GM20431 (cell line): ENCODE measurements around the gene RNF10.
"Not testable (repeated sequence)": the region's sequence is repeated elsewhere in the genome, so short reads cannot be mapped to it uniquely, and the experiment has no call there.

Experiments
- in situ Hi-C: fragments of 300-500 bp; cut with MseI, MboI; formaldehyde crosslinking; loops from one replicate; pipeline ENCODE4 v1.15.0; 2020; ENCODE audit warnings: low sequenced_read_pairs; ENCODE audit not compliant: unreplicated experiment

RNF10 gene

DNA sequence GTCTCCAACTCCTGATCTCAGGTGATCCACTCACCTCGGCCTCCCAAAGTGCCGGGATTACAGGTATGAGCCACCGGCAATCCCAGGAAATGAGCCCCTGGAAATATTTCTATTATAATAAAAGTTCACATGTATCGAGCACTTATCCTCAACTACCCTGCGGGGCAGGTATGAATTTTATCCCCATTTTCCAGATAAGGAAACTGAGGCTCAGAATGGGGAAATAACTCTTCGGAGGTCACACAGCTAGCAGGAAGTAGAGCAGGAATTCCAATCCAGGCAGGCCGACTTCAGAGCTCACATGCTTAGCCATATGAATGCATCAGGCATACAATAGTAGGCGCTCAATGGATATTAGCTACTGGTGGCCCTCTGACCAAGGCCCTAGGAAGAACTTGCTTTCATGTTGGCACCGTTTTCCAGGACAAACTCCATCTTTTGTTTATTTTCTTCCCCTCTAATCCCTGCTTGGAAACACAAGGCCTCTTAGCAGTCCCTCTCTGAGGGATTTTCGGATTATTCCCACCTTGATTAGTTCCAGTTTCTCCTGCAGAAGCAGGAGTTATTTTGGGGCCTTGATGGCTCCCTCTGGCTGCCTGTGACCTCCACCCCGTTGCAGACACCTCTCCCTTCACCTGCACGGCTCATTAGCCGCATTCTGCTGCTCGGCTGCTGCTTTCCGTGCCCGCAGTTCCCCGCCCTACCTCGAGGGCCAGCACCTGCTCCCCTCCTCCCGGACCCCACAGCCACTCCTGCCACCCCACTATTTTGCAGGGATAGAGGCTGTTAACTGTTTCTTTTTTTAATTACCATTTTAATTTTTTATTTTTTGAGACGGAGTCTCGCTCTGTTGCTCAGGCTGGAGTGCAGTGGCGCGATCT, 65.8 kb downstream of the RNF10 start:
- in situ Hi-C loops = no loop called here

DNA sequence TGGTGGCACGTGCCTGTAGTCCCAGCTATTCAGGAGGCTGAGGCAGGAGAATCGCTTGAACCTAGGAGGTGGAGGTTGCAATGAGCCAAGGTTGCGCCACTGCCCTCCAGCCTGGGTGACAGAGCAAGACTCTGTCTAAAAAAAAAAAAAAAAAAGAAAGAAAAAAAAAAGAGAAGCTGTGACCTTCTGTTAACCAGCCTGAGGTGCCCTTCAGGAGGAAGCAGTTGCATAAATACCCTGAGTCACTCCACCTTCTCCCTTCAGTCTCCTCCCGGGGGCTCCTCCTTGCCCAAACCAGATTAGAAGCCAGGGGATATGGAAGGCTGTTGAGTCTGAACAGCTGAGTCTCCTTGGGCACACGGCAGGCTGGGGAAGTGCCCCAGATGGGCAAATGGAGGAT, 68.3 kb downstream of the RNF10 start:
- in situ Hi-C loops = not testable (repeated sequence)

DNA sequence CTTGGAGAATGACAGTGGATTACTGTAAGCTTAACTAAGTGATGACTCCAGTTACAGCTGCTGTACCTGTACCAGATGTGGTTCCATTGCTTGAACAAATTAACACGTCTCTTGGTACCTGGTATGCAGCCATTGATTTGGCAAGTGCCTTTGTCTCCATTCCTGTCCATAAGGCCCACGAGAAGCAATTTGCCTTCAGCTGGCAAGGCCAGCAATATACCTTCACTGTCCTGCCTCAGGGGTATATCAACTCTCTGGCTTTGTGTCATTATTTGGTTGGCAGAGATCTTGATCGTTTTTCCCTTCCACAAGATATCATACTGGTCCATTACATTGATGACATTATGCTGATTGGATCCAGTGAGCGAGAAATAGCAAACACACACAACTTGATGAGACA, 76.4 kb downstream of the RNF10 start:
- in situ Hi-C loops = no loop called here

DNA sequence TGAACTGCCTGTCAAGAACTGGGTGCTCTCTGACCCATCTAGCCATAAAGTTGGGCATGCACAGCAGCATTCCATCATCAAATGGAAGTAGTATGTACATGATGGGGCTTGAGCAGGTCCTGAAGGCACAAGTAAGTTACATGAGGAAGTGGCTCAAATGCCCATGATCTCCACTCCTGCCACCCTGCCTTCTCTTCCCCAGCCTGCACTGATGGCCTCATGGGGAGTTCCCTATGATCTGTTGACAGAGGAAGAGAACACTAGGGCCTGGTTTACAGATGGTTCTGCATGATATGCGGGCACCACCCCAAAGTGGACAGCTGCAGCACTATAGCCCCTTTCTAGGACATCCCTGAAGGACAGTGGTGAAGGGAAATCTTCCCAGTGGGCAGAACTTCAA, 77.4 kb downstream of the RNF10 start:
- in situ Hi-C loops = not testable (repeated sequence)

DNA sequence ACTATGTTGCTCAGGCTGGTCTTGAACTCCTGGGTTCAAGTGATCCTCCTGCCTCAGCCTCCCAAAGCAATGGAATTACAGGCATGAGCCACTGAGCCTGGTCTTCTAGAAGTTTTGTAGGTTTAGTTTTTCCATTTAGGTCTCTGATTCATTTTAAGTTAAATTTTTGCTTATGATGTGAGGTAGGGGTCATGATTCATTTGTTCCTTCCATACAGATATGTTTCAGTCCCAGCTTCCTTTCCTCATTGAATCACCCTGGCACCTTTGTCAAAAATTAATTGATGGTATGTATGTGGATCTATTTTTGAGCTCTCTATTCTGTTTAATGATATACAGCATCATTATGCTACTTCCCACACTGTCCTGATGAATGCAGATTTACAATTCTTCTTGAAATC, 80.7 kb downstream of the RNF10 start:
- in situ Hi-C loops = no loop called here

DNA sequence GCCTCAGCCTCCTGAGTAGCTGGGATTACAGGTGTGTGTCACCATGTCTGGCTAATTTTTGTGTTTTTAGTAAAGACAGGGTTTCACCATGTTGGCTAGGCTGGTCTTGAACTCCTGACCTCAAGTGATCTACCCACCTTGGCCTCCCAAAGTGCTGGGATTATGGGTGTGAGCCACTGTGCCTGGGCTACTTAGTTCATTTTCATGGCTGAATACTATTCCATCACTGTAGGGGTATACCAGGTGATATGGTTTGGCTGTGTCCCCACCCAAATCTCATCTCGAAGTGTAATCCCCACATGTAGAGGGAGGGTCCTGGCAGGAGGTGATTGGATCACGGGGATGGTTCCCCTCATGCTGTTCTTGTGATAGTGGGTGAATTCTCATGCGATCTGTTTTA, 83.0 kb downstream of the RNF10 start:
- in situ Hi-C loops = not testable (repeated sequence)

DNA sequence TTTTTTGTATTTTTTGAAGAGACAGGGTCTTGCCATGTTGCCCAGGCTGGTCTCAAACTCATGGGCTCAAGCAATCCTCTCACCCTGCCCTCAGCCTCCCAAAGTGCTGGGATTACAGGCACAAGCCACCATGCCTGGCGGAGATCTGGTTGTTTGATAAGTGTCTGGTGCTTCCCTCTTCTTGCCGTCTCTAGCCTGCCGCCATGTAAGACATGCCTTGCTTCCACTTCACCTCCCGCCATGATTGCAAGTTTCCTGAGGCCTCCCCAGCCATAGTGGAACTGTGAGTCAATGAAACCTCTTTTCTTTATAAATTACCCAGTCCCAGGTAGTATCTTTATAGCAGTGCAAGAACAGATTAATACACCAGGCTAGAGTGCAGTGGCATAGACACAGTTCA, 83.6 kb downstream of the RNF10 start:
- in situ Hi-C loops = not testable (repeated sequence)

DNA sequence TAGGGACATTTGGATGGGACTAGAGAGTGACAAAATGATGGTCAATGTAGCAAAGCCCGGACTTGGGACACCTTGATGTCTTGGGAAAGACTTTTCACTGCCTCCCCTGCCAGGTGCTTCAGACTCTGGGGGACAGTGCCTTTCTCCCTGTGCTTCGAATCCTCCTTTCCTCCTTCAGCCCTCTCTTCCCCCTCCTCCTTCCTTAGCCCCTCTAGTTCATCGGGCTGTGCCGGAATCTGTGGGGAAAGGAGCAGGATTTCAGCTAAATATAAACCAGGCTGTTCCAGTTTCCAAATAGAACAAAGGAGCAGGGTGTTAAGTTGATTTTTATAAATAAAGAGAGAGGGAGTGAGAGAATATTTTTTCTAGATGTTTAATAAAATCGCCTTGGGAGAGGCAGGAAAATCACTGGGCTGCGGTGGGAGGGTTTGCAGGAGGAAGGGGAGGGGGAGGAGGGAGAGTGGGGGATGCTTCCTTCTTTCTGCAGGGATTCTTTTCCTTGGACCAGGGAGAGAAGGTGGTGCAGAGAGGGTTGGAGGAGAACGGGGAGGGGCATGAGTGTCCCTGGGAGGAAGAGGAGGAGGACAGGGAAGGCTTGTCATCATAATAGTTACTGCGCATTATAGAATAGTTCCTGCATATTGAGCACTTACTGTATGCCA, 84.9 kb downstream of the RNF10 start:
- in situ Hi-C loops = no loop called here

DNA sequence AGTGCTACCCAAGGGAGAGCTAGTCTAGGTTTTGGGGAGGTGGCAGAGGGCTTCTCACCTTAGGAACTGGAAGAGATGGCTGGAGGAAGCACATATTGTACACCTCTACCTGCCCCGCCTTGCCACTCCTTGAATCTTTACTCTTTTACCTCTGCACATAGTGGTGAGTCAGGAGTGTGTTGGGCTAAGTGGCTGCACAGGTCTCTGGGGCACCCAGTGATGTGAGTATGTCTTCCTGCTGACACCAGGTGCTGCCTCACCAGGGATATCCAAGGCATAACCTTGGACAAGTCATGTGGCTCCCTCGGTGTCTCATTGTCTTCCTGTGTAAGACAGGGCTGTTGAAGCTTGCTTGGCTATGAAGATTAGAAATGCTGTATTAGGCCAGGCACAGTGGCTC, 86.5 kb downstream of the RNF10 start:
- in situ Hi-C loops = no loop called here

DNA sequence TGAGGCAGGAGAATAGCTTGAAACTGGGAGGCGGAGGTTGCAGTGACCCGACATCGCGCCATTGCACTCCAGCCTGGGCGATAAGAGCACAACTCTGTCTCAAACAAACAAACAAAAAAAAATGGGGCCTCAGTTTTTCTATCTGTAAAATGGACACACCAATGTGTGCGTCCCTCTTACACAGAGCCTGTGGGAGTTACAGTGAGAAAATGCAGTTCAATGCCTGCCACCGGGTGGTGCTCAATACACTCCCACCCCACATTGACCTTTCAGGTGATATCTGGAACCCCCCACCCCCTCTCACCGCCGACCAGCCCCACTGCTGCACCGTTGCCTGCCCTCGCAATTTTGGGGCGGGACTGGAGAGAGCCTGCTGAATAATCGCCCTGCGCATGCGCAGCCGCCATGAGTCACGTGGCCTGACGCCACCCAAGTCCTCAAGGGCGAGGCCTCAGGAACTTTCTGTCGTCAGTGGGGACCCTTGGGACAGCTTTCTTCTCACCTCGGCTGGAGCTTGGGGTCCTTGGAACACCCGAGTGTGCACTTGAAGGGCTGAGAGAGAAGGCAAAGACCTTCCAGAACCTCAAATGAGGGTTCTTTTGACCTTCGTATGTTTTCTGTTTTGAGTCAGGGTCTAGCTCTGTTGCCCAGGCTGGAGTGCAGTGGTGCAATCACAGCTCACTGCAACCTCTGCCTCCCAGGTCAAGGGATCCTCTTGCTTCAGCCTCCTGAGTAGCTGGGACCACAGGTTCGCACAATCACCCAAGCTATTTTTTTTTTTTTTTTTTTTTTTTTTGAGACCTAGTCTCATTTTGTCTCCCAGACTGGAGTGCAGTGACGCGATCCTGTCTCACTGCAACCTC, 91.6 kb downstream of the RNF10 start:
- in situ Hi-C loops = no loop called here
